Measurements from ENCODE around the gene SLC6A17.

SLC6A17 gene

GRCh38 chr1:110239441-110240430 is 89.4 kb downstream of the SLC6A17 start:
- no peak for TF ChIP-seq EZH2phosphoT487 (IDR thresholded peaks at IDR 0.05; ENCODE audit: low read depth)
- TF ChIP-seq, protein P1, sequence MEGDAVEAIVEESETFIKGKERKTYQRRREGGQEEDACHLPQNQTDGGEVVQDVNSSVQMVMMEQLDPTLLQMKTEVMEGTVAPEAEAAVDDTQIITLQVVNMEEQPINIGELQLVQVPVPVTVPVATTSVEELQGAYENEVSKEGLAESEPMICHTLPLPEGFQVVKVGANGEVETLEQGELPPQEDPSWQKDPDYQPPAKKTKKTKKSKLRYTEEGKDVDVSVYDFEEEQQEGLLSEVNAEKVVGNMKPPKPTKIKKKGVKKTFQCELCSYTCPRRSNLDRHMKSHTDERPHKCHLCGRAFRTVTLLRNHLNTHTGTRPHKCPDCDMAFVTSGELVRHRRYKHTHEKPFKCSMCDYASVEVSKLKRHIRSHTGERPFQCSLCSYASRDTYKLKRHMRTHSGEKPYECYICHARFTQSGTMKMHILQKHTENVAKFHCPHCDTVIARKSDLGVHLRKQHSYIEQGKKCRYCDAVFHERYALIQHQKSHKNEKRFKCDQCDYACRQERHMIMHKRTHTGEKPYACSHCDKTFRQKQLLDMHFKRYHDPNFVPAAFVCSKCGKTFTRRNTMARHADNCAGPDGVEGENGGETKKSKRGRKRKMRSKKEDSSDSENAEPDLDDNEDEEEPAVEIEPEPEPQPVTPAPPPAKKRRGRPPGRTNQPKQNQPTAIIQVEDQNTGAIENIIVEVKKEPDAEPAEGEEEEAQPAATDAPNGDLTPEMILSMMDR (IDR thresholded peaks at IDR 0.05; ENCODE audit: low read depth, low read length): no peak
- Histone ChIP-seq H3K4me2 (ENCODE audit: low read length) (peak overlapping the region; percentile 7), H3K36me3 (replicated peaks; ENCODE audit: low read depth, low read length) (no peaks in the 10 kb centered on the region), H3K27me3 (ENCODE audit: low read depth, low read length) (no peaks in the 10 kb centered on the region), H4K20me1 (ENCODE audit: insufficient read depth, low read length) (no peaks in the 10 kb centered on the region), H3K4me3 (ENCODE audit: low read length) (no peak overlapping the region), H3K9me3 (ENCODE audit: insufficient read depth, low read length) (no peaks in the 10 kb centered on the region), H3K27ac (ENCODE audit: low read length) (no peak overlapping the region), H3K4me1 (ENCODE audit: low read length) (peaks cover 48% of the 10 kb centered on the region), H3K9ac (ENCODE audit: low read length) (no peak overlapping the region), H3K79me2 (ENCODE audit: low read length) (no peaks in the 10 kb centered on the region), H2AFZ (ENCODE audit: low read depth, low read length) (no peak overlapping the region)

DNA sequence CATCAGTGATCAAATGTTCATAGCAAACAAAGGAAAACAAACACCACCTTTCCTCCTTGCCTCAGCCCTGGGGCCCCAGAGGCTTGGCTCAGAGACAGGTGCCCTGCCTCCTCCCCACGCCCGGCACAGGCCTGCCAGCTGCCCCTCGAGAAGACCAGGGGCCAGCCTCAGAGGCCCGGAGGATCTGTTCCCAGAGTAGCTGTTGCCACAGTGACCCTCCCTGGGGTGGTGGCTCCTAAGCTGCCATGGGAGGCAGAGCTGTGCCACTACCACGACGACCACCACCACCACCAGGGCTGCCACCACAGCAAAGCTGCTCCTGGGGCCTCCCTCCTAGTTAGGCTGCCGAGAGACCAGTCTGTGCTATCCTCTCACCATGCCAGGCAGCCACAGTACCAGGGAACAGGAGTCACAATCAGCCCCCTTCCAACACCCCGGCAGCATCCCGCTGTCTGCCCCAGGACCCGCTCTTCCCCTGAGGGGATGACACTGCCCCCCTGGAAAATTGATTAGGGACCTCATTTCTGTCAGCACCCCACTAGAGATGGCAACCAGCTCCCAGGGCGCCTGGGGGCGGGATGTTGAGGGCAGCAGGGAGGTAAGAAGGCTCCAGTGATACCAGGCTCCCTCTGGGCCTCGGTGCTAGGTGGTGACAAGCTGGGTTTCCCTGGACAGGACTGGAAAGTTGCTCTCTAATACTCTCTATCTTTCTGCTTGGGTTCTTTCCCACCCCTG is 90.3 kb downstream of the SLC6A17 start:
- H3K36me3 ChIP-seq (replicated peaks; ENCODE audit: low read depth, low read length): no peaks in the 10 kb centered on the region
- H3K9me3 ChIP-seq (ENCODE audit: insufficient read depth, low read length): no peaks in the 10 kb centered on the region
- no peak for TF ChIP-seq EZH2phosphoT487 (IDR thresholded peaks at IDR 0.05; ENCODE audit: low read depth)
- TF ChIP-seq, protein P1 (IDR thresholded peaks at IDR 0.05; ENCODE audit: low read depth, low read length): no peak
- no peak overlapping the region for H3K4me3 ChIP-seq (ENCODE audit: low read length)
- peaks cover 48% of the 10 kb centered on the region for H3K4me1 ChIP-seq (ENCODE audit: low read length)
- H3K27ac ChIP-seq (ENCODE audit: low read length): no peak overlapping the region
- no peaks in the 10 kb centered on the region for H3K27me3 ChIP-seq (ENCODE audit: low read depth, low read length)
- no peak overlapping the region for H2AFZ ChIP-seq (ENCODE audit: low read depth, low read length)
- no peaks in the 10 kb centered on the region for H3K79me2 ChIP-seq (ENCODE audit: low read length)
- no peak overlapping the region for H3K4me2 ChIP-seq (ENCODE audit: low read length)
- no peak overlapping the region for H3K9ac ChIP-seq (ENCODE audit: low read length)
- H4K20me1 ChIP-seq (ENCODE audit: insufficient read depth, low read length): no peaks in the 10 kb centered on the region

DNA sequence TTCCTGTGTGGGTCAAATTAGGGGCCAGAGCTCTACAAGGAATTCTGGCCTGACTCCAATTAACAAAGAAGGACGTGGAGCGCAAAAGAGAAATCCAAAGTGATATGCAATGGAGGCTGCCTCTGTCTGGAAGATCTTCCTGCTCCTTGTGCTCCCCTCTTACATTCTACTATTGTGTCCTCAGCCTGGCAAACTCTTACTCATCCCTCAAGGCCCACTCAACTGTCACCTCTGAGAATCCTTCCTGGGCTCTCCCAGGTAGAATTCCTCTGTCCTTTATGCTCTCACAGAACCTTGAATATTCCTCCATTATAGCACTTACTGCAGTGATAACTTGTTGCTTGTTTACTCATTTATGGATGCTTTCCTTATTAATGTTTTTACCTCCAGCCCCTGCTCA is 91.2 kb downstream of the SLC6A17 start:
- no peaks in the 10 kb centered on the region for H3K79me2 ChIP-seq (ENCODE audit: low read length)
- H3K4me2 ChIP-seq (ENCODE audit: low read length): no peak overlapping the region
- H2AFZ ChIP-seq (ENCODE audit: low read depth, low read length): no peak overlapping the region
- H3K4me1 ChIP-seq (ENCODE audit: low read length): peaks cover 40% of the 10 kb centered on the region
- H3K9me3 ChIP-seq (ENCODE audit: insufficient read depth, low read length): no peaks in the 10 kb centered on the region
- no peaks in the 10 kb centered on the region for H3K27me3 ChIP-seq (ENCODE audit: low read depth, low read length)
- H3K9ac ChIP-seq (ENCODE audit: low read length): no peak overlapping the region
- H3K27ac ChIP-seq (ENCODE audit: low read length): no peak overlapping the region
- no peaks in the 10 kb centered on the region for H4K20me1 ChIP-seq (ENCODE audit: insufficient read depth, low read length)
- H3K36me3 ChIP-seq (replicated peaks; ENCODE audit: low read depth, low read length): no peaks in the 10 kb centered on the region
- no peak overlapping the region for H3K4me3 ChIP-seq (ENCODE audit: low read length)
- TF ChIP-seq, protein P1 (IDR thresholded peaks at IDR 0.05; ENCODE audit: low read depth, low read length): no peak
- TF ChIP-seq EZH2phosphoT487 (IDR thresholded peaks at IDR 0.05; ENCODE audit: low read depth): no peak

GRCh38 chr1:110242062-110242461 is 91.8 kb downstream of the SLC6A17 start:
- Histone ChIP-seq H3K27me3 (ENCODE audit: low read depth, low read length) (no peaks in the 10 kb centered on the region), H3K4me1 (ENCODE audit: low read length) (peaks cover 38% of the 10 kb centered on the region), H3K27ac (ENCODE audit: low read length) (no peak overlapping the region), H4K20me1 (ENCODE audit: insufficient read depth, low read length) (no peaks in the 10 kb centered on the region), H3K4me2 (ENCODE audit: low read length) (no peak overlapping the region), H3K79me2 (ENCODE audit: low read length) (no peaks in the 10 kb centered on the region), H3K4me3 (ENCODE audit: low read length) (no peak overlapping the region), H3K9ac (ENCODE audit: low read length) (no peak overlapping the region), H2AFZ (ENCODE audit: low read depth, low read length) (no peak overlapping the region), H3K9me3 (ENCODE audit: insufficient read depth, low read length) (no peaks in the 10 kb centered on the region), H3K36me3 (replicated peaks; ENCODE audit: low read depth, low read length) (no peaks in the 10 kb centered on the region)
- no peak for TF ChIP-seq EZH2phosphoT487 (IDR thresholded peaks at IDR 0.05; ENCODE audit: low read depth)
- TF ChIP-seq, protein P1 (IDR thresholded peaks at IDR 0.05; ENCODE audit: low read depth, low read length): no peak
